Activated CD8-positive, alpha-beta T cell treated with anti-CD3 and anti-CD28 coated beads for 36 hours (primary cell): ENCODE measurements around the gene RALGPS2. TPM values are rescaled to one million over a fixed set of nuclear protein-coding genes. Genes with fewer than 3 reads are reported as not detected.
"Not testable (repeated sequence)": the region's sequence is repeated elsewhere in the genome, so short reads cannot be mapped to it uniquely, and the experiment has no call there.

Experiments used
- ATAC-seq: fragments of 200-7000 bp; cut with Tn5 transposase; one replicate; pipeline ENCODE4 v1.10.0; 2021; ENCODE audit warnings: mild to moderate bottlenecking, moderate library complexity
- CTCF ChIA-PET: fragments of 350-600 bp; sonication (Branson Sonifier 250); formaldehyde crosslinking; loops from one replicate; lab custom pipeline; 2021; ENCODE audit warnings: antibody characterized with exemption; lab: Charles Lee
- POLR2A ChIA-PET: fragments of 350-600 bp; sonication (Branson Sonifier 250); formaldehyde crosslinking; loops from one replicate; lab custom pipeline; 2021; ENCODE audit warnings: antibody characterized with exemption; lab: Charles Lee
- DNase-seq: peaks from one replicate; pipeline ENCODE4 v3.0.0-alpha.2; 2020
- H3K27ac Mint-ChIP-seq: one replicate; pipeline ENCODE4 v1.8.0; 2021; ENCODE audit warnings: mild to moderate bottlenecking, mixed read lengths
- H3K27me3 Mint-ChIP-seq: one replicate; pipeline ENCODE4 v1.8.0; 2021; ENCODE audit warnings: mixed read lengths
- H3K36me3 Mint-ChIP-seq: one replicate; pipeline ENCODE4 v1.8.0; 2021; ENCODE audit warnings: low read depth, mixed read lengths
- H3K4me1 Mint-ChIP-seq: one replicate; pipeline ENCODE4 v1.8.0; 2021; ENCODE audit warnings: low read depth, mixed read lengths
- H3K4me3 Mint-ChIP-seq: one replicate; pipeline ENCODE4 v1.8.0; 2021; ENCODE audit warnings: mild to moderate bottlenecking, moderate library complexity, mixed read lengths
- H3K9me3 Mint-ChIP-seq: one replicate; pipeline ENCODE4 v1.8.0; 2021; ENCODE audit warnings: mixed read lengths
- intact Hi-C: fragments of 100-400 bp; cut with micrococcal nuclease; formaldehyde crosslinking; loops from one replicate; pipeline ENCODE4 v1.10.0; 2022
- total RNA-seq, 2 experiments: library from RNA; stranded (reverse); gene quantifications; one replicate each; pipeline ENCODE4 v1.2.3, GENCODE V29; 2021
- TF ChIP-seq, protein P1 (sequence below): fragments of 200-600 bp; IDR thresholded peaks from one replicate; pipeline ENCODE4 v1.8.0; 2022; ENCODE audit warnings: antibody characterized with exemption, mild to moderate bottlenecking

RALGPS2 gene
- total RNA-seq, 2 experiments from 2014 or later: 2.8 to 4.8 TPM

DNA sequence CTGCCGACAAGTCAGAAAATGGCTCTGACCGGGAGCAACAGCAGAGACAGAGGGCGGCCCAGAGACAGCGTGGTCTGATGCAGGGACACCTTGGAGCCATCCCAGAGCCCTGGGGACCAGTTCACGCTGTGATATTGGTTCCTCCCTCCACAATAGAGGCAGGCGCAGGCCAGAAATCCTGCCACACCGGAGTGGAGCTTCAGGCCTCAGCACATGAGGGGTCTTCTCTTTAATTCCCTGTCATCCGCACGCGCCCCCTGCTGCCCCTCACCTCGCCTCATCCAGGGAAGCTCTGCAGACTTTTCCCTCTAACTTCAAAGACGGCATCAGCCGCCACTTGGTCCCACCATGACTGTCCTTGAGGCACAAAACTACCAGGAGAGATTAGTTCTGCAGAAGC, 221.4 kb downstream of the RALGPS2 start:
- Mint-ChIP-seq H3K36me3 (no peaks in the 10 kb centered on the region), H3K9me3 (no peaks in the 10 kb centered on the region), H3K4me3 (no peak overlapping the region), H3K4me1 (peaks cover 12% of the 10 kb centered on the region), H3K27me3 (peaks cover 13% of the 10 kb centered on the region), H3K27ac (no peak overlapping the region)
- no peak for ATAC-seq
- POLR2A ChIA-PET: no interaction called here
- TF ChIP-seq, protein P1, sequence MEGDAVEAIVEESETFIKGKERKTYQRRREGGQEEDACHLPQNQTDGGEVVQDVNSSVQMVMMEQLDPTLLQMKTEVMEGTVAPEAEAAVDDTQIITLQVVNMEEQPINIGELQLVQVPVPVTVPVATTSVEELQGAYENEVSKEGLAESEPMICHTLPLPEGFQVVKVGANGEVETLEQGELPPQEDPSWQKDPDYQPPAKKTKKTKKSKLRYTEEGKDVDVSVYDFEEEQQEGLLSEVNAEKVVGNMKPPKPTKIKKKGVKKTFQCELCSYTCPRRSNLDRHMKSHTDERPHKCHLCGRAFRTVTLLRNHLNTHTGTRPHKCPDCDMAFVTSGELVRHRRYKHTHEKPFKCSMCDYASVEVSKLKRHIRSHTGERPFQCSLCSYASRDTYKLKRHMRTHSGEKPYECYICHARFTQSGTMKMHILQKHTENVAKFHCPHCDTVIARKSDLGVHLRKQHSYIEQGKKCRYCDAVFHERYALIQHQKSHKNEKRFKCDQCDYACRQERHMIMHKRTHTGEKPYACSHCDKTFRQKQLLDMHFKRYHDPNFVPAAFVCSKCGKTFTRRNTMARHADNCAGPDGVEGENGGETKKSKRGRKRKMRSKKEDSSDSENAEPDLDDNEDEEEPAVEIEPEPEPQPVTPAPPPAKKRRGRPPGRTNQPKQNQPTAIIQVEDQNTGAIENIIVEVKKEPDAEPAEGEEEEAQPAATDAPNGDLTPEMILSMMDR: no peak
- intact Hi-C loops: no loop called here
- no peak for DNase-seq
- CTCF ChIA-PET: no interaction called here

DNA sequence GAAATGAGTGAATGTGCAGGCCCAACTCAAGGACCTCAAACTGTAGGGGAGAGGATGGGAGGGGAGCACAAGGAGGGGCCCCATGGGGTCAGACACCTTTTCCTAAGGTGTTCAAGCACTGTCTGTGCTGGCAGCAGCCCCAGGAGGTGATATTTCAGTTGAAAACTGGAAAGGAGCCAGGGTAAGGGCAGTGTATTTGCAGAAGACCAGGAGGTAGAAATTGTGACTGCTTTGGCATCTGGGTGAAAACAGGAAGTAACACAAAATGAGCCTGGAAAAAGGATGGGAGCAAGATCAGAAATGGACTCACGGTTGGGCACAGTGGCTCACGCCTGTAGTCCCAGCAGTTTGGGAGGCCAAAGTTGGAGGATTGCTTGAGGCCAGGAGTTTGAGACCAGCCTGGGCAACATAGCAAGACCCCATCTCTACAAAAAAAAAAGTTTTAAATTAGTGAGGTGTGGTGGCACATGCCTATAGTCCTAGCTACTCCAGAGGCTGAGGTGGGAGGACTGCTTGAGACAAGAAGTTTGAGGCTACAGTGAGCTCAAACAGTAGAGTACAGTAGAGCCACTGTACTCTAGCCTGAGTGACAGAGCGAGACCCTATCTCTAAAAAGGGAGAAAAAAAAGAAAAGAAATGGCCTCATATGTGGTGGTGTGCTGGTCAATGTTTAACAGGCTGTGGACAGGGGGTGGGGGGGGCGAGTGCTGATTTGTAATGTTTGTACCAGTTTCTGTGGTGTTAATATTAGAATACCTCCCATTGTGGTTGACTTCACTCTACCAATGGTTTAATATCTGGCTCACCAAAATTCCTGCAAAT, 222.0 kb downstream of the RALGPS2 start:
- Mint-ChIP-seq H3K27me3 (peaks cover 11% of the 10 kb centered on the region), H3K36me3 (no peaks in the 10 kb centered on the region), H3K4me1 (peaks cover 12% of the 10 kb centered on the region), H3K4me3 (no peak overlapping the region), H3K9me3 (no peaks in the 10 kb centered on the region), H3K27ac (no peak overlapping the region)
- ChIA-PET POLR2A (no interaction called here), CTCF (no interaction called here)
- intact Hi-C loops: no loop called here
- TF ChIP-seq, protein P1: no peak
- DNase-seq (no peak), ATAC-seq (no peak)

DNA sequence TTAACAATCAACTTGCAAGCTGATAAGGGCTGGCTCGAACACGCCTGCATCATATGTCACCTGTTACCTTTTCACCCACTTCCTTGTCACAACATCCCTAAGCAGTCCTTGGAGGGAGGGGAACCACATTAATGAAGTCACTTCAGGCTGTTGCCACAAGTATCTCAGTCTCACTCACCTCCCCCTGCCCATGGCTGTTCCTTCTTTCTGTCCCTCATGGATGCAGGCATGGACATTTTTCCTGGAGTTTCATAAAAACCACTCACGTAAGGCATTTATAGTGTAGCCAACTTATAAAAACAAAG, 222.6 kb downstream of the RALGPS2 start:
- no peak overlapping the region for H3K4me3 Mint-ChIP-seq
- peaks cover 8% of the 10 kb centered on the region for H3K4me1 Mint-ChIP-seq
- no peaks in the 10 kb centered on the region for H3K9me3 Mint-ChIP-seq
- DNase-seq (no peak), ATAC-seq (no peak)
- H3K27ac Mint-ChIP-seq: no peak overlapping the region
- intact Hi-C loops: no loop called here
- TF ChIP-seq, protein P1: no peak
- ChIA-PET POLR2A (no interaction called here), CTCF (no interaction called here)
- H3K27me3 Mint-ChIP-seq: peaks cover 8% of the 10 kb centered on the region
- no peaks in the 10 kb centered on the region for H3K36me3 Mint-ChIP-seq

DNA sequence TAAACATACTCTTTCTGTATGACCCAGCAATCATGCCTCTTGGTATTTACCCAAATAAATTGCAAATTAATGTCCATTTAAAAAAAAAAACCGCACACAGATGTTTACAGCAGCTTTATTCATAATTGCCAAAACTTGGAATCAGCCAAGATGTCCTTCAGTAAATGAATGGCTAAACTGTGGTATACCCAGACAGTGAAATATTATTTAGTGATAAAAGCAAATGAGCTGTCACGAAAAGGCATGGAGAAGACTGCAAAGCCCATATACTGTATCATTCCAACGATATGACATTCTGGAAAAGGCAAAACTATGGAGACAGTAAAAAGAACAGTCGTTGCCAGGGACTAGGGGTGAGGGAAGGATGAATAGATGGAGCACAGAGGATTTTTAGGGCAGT, 223.6 kb downstream of the RALGPS2 start:
- no peak for ATAC-seq
- TF ChIP-seq, protein P1: no peak
- Mint-ChIP-seq H3K27me3 (peaks cover 8% of the 10 kb centered on the region), H3K9me3 (no peaks in the 10 kb centered on the region), H3K27ac (no peak overlapping the region), H3K4me3 (no peak overlapping the region), H3K36me3 (no peaks in the 10 kb centered on the region), H3K4me1 (peaks cover 2% of the 10 kb centered on the region)
- no peak for DNase-seq
- ChIA-PET CTCF (no interaction called here), POLR2A (no interaction called here)
- intact Hi-C loops: no loop called here

DNA sequence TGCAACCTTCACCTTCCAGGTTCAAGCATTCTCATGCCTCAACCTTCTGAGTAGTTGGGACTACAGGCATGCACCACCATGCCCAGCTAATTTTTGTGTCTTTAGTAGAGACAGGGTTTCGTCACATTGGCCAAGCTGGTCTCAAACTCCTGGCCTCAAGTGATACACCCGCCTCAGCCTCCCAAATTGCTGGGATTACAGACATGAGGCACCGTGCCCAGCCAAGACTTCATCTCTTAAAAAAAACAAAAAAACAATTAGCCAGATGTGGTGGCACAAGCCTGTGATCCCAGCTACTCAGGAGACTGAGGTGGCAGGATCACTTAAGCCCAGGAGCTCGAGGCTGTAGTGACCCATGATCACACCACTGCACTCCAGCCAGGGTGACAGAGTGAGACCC, 224.8 kb downstream of the RALGPS2 start:
- POLR2A ChIA-PET, H3K4me3 Mint-ChIP-seq, H3K27ac Mint-ChIP-seq, ATAC-seq, H3K36me3 Mint-ChIP-seq, H3K4me1 Mint-ChIP-seq, intact Hi-C loops, H3K27me3 Mint-ChIP-seq, DNase-seq, H3K9me3 Mint-ChIP-seq, CTCF ChIA-PET: not testable (repeated sequence)
